SK-N-SH treated with all-trans-retinoic acid at 6 μM for 48 hours (cell line): ENCODE results near the gene NELFCD.

Experiments
- BACH2 ChIP-seq: fragments of 250-450 bp; sonication (Bioruptor Pico); IDR thresholded peaks from 2 replicates; pipeline ENCODE4 v1.9.0; 2021; ENCODE audit warnings: mild to moderate bottlenecking, borderline replicate concordance
- CSDC2 ChIP-seq: fragments of 250-450 bp; sonication (Bioruptor Pico); IDR thresholded peaks from 2 replicates; pipeline ENCODE4 v1.5.0; 2020; ENCODE audit warnings: mild to moderate bottlenecking, moderate library complexity
- ESRRG ChIP-seq: fragments of 250-450 bp; sonication (Bioruptor Pico); IDR thresholded peaks from 2 replicates; pipeline ENCODE4 v1.6.1; 2021; ENCODE audit warnings: mild to moderate bottlenecking
- OSR1 ChIP-seq: fragments of 250-450 bp; sonication (Bioruptor Pico); IDR thresholded peaks from 2 replicates; pipeline ENCODE4 v1.8.0; 2022; ENCODE audit warnings: moderate library complexity, mild to moderate bottlenecking, inconsistent platforms
- PPARA ChIP-seq: fragments of 250-450 bp; sonication (Bioruptor Pico); IDR thresholded peaks from 2 replicates; pipeline ENCODE4 v1.5.0; 2020; ENCODE audit warnings: mild to moderate bottlenecking, borderline replicate concordance
- ZFP3 ChIP-seq: fragments of 250-450 bp; sonication (Bioruptor Pico); IDR thresholded peaks from 2 replicates; pipeline ENCODE4 v1.5.0; 2020; ENCODE audit warnings: mild to moderate bottlenecking, moderate library complexity
- ZFP30 ChIP-seq: fragments of 450-650 bp; formaldehyde crosslinking; IDR thresholded peaks from 2 replicates; pipeline ENCODE4 v1.5.0; 2022; ENCODE audit warnings: mild to moderate bottlenecking, moderate library complexity
- ZNF70 ChIP-seq: fragments of 450-650 bp; formaldehyde crosslinking; IDR thresholded peaks from 2 replicates; pipeline ENCODE4 v1.5.0; 2020; ENCODE audit warnings: mild to moderate bottlenecking, moderate library complexity
- TF ChIP-seq, protein P1 (sequence below): fragments of 250-450 bp; sonication (Bioruptor Pico); IDR thresholded peaks from 2 replicates; pipeline ENCODE4 v1.5.1; 2020; ENCODE audit warnings: low read depth, mild to moderate bottlenecking, moderate library complexity

DNA sequence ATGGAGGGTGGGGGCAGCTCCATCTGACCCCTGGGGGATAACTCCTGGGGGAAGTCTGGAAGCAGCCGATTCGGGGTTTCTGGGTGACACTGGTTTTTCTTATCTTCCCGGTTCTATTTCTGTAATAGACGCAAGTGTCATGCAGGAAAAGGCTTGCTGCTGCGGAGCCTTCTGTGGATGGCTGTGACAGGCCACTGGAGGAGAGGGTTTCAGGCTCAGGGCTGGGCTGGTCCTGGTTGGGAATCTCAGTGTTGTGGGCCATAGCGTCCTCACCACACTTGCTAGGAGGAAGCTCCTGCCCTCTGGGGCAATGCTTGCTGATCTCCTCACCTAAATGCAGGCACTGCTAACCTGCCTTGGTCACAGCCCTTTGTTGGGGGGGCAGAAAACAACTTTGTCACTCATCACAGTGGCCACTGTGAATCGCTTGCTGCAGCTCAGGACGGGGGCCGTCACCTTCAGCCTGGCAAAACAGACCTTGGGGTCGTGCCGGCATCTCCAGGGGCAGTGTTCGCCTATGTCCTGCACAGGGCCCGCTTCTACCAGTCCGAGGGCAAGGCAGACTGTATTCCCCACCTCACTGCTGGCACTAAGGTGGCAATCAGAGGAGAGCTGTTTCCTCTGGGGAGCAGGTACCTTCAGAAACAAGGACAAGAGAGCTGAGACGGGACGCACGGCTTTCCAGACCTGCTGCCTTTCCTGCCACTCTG, 33.8 kb downstream of the NELFCD start:
- TF ChIP-seq PPARA, result no peak
- TF ChIP-seq ZFP30, result no peak
- TF ChIP-seq, protein P1, sequence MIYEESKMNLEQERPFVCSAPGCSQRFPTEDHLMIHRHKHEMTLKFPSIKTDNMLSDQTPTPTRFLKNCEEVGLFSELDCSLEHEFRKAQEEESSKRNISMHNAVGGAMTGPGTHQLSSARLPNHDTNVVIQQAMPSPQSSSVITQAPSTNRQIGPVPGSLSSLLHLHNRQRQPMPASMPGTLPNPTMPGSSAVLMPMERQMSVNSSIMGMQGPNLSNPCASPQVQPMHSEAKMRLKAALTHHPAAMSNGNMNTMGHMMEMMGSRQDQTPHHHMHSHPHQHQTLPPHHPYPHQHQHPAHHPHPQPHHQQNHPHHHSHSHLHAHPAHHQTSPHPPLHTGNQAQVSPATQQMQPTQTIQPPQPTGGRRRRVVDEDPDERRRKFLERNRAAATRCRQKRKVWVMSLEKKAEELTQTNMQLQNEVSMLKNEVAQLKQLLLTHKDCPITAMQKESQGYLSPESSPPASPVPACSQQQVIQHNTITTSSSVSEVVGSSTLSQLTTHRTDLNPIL (CRISPR knock-in tag), result no peak
- no peak for TF ChIP-seq BACH2 (CRISPR knock-in tag)
- TF ChIP-seq ZNF70 (CRISPR knock-in tag), result no peak
- TF ChIP-seq CSDC2, result no peak
- no peak for TF ChIP-seq ESRRG (CRISPR knock-in tag)
- TF ChIP-seq ZFP3 (CRISPR knock-in tag), result no peak
- no peak for TF ChIP-seq OSR1 (CRISPR knock-in tag)
